Heart right ventricle (tissue), 16 donors: ENCODE measurements around the gene ZNF726. TPM values are rescaled to one million over a fixed set of nuclear protein-coding genes. Genes with fewer than 3 reads are reported as not detected.
"Not testable (repeated sequence)": the region's sequence is repeated elsewhere in the genome, so short reads cannot be mapped to it uniquely, and the experiment has no call there.

Experiments used
- ATAC-seq, 8 donors: fragments of 200-7000 bp; cut with Tn5 transposase; one replicate each; pipeline ENCODE4 v1.9.1; 2020; ENCODE audit warnings: mild to moderate bottlenecking in 8 of 8, moderate library complexity in 8 of 8, moderate number of reproducible peaks in 1 of 8
- DNase-seq, 2 donors: peaks; one replicate each; pipeline ENCODE4 v3.0.0-alpha.2; 2020
- H3K27ac ChIP-seq, 10 donors: fragments of 200-600 bp; sonication (generic) in 2 of 10; one replicate each; pipeline versions ENCODE4 v1.5.0 to v1.8.0; 2020 to 2022; ENCODE audit warnings: mild to moderate bottlenecking in 3 of 10
- H3K27me3 ChIP-seq, 7 donors: fragments of 200-600 bp; one replicate each; pipeline ENCODE4 v1.8.0; 2021 to 2022; ENCODE audit warnings: mild to moderate bottlenecking in 2 of 7
- H3K36me3 ChIP-seq, 9 donors: fragments of 200-600 bp; sonication (generic) in 1 of 9; one replicate each; pipeline versions ENCODE4 v1.5.0 to v1.8.0; 2020 to 2022; ENCODE audit warnings: mild to moderate bottlenecking in 2 of 9
- H3K4me1 ChIP-seq, 9 donors: fragments of 200-600 bp; sonication (generic) in 1 of 9; one replicate each; pipeline versions ENCODE4 v1.5.0 to v1.8.0; 2020 to 2022; ENCODE audit warnings: mild to moderate bottlenecking in 4 of 9
- H3K4me3 ChIP-seq, 10 donors: fragments of 200-600 bp; sonication (generic) in 2 of 10; one replicate each; pipeline versions ENCODE4 v1.5.0 to v1.8.0; 2020 to 2022; ENCODE audit warnings: mild to moderate bottlenecking in 7 of 10, moderate library complexity in 2 of 10
- H3K9me3 ChIP-seq, 11 donors: fragments of 200-600 bp in 10 of 11; sonication (generic) in 2 of 11; one replicate each; pipeline versions ENCODE4 v1.5.0 to v1.8.0; 2013 to 2022; ENCODE audit warnings: mild to moderate bottlenecking in 2 of 11, control low read depth in 1 of 11, moderate library complexity in 1 of 11
- CTCF ChIP-seq, 9 donors: fragments of 200-600 bp; sonication (generic) in 2 of 9; IDR thresholded peaks; one replicate each; pipeline versions ENCODE4 v1.5.0 to v1.8.0; 2021 to 2022; ENCODE audit warnings: antibody characterized with exemption in 9 of 9, mild to moderate bottlenecking in 5 of 9, moderate library complexity in 1 of 9
- WGBS, 2 donors: extraction: QIAGEN DNeasy Blood & Tissue Kit; methylation state at CpG; one replicate each; pipeline ENCODE4 v1.1.7; 2013; ENCODE audit warnings: inconsistent platforms in 1 of 2; 5-methylcytosine and 5-hydroxymethylcytosine counted together
- intact Hi-C, 10 donors: fragments of 100-400 bp; cut with DNase I; formaldehyde crosslinking; loops; one replicate each; pipeline versions ENCODE4 v1.11.1 to v1.14.2; 2022
- polyA plus RNA-seq, 2 donors: library from polyadenylated mRNA; stranded (reverse); fragments of 200-250 nt; gene quantifications; one replicate each; pipeline ENCODE4 v1.2.3, GENCODE V29; 2013
- total RNA-seq, 10 donors: library from RNA; stranded (reverse); fragmentation: NEBNext Ultra II Directional in 3 of 10; extraction: Animal tissue kit (Norgen Biotek cat#: 25700) in 3 of 10; gene quantifications; one replicate each; pipeline versions ENCODE4 v1.2.1 to v1.2.4, GENCODE V29; 2021 to 2023
- donor health status: Arrhythmogenic right ventricular cardiomyopathy.
- donor health status: ischemic (EF 13 %, LVEDD 7.1; RV severe dilation, severe dysfunction).
- donor health status: healthy with polysubstance abuse.
- donor health status: DM: no; HTN: yes; CAD: no.
- donor health status: DM: no; HTN: no; CAD: no.
- donor health status: ischemic (EF 25% LVEDD 6.9; RV normal size, moderate dysfunction).
- donor health status: ischemic (EF 25% LVEDD 5.7; RV mildly dilated, moderate dysfunction).
- donor health status: healthy.
- donor health status: DM: yes; HTN: yes; CAD: no.
- donor health status: Ischemic cardiomyopathy.
- donor health status: ischemic (EF 35%, LVEDD 5.7; RV mildly dilated, moderate dysfunction).
- donor health status: nonischemic (EF 11% LVEDD 7.7; RV severe dilation, severe dysfunction).
- donor health status: DM: yes; HTN: yes; CAD: no.
- donor health status: PGD.
- donor health status: ischemic (EF 29% LVEDD 5.4; RV normal size, mild dysfunction).
- donor health status: nonischemic (EF 23%, LVEDD 6.1; RV moderate dilation, normal function).

ZNF726 gene
- total and polyA plus RNA-seq, 12 donors: 0.15 to 0.85 (median 0.44) TPM

- H3K27me3 ChIP-seq: peaks cover 0 to 56% (median 44%) of the 10 kb centered on the region in 7 donors
- H3K9me3 ChIP-seq: no peaks in the 10 kb centered on the region
- intact Hi-C loops: no loop called here
- no peak for TF ChIP-seq CTCF (IDR thresholded peaks at IDR 0.05)
- DNase-seq: no peak
- H3K4me3 ChIP-seq: no peak overlapping the region
- peaks cover 0 to 9% (median 0%) of the 10 kb centered on the region in 9 donors for H3K4me1 ChIP-seq
- no peak for ATAC-seq
- WGBS, 2 donors: 16 to 17% methylated on average over 16 of the region's 16 CpGs
- no peaks in the 10 kb centered on the region for H3K36me3 ChIP-seq
- no peak overlapping the region for H3K27ac ChIP-seq
These were observed 57.5 kb downstream of the ZNF726 start for GRCh38 chr19:23972161-23972560.

DNA sequence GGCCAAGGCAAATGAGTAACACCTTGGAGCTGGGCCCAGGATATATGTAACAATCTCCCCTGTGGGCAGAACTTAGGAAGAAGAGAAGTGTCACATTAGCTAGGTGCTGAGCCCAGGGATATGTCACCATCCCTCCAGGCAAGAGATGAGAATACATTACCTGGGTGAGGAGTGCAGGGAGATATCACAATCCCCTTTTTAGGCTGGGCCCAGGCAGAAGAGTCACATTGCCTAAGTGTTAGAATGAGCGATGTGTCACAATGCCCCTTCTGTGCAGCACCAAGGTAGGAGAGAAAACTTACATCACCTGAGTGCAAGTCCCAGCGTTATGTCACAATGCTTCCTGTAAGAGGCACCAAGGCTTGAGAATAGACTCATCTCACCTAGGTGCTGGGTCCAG lies 60.3 kb downstream of the ZNF726 start:
- H3K27ac ChIP-seq: no peak overlapping the region
- no peak overlapping the region for H3K4me3 ChIP-seq
- no peaks in the 10 kb centered on the region for H3K36me3 ChIP-seq
- 80 to 91% methylated on average over 2 of the region's 2 CpGs for WGBS, 2 donors
- ATAC-seq: no peak
- DNase-seq: no peak
- peaks cover 0 to 31% (median 30%) of the 10 kb centered on the region in 7 donors for H3K27me3 ChIP-seq
- no peak for TF ChIP-seq CTCF (IDR thresholded peaks at IDR 0.05)
- intact Hi-C loops: no loop called here
- no peaks in the 10 kb centered on the region for H3K9me3 ChIP-seq
- peaks cover 0 to 9% (median 0%) of the 10 kb centered on the region in 9 donors for H3K4me1 ChIP-seq

DNA sequence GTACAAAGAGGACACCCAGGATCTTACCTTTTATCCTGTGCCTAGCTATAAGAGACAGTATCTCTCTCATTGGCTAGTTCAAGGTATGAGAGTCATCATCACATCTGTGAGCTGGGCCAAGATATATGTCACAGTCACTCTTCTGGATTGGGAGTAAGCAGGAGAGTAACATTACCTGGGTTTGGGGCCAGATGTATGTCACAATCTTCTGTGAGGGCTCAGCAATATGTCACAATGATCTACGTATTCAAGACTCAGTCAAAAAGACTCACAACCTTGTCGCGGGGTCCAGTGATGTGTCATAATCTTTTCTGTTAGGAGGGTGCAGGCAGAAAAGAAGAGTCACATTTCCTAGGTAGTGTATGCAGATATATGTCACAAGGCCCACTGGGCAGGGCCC lies 61.9 kb downstream of the ZNF726 start:
- H3K36me3 ChIP-seq, H3K4me1 ChIP-seq, H3K27ac ChIP-seq, ATAC-seq, H3K9me3 ChIP-seq, DNase-seq, intact Hi-C loops, H3K4me3 ChIP-seq: not testable (repeated sequence)
- peaks cover 0 to 14% (median 13%) of the 10 kb centered on the region in 7 donors for H3K27me3 ChIP-seq
- WGBS, 2 donors: 77 to 90% methylated on average over 3 of the region's 3 CpGs

DNA sequence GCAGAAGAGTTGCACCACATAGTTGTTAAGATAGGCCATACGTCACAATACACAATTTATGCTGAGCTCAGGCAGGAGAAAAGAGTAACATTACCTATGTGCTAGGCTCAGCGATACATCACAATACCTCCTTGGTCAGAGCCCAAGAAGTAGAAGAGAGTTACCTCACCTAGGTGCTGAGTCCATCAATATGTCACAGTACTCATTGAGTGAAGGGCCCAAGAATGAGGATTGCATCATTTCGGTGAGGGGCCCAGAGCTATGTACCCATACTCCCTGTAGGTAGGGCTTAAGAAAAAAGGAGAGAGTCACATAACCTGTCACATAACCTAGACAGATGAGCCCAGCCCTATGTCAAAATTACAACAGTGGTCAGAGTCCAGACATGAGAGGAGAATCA lies 62.6 kb downstream of the ZNF726 start:
- H3K4me1 ChIP-seq, intact Hi-C loops, H3K27me3 ChIP-seq, ATAC-seq, H3K9me3 ChIP-seq, H3K36me3 ChIP-seq, H3K4me3 ChIP-seq, H3K27ac ChIP-seq, DNase-seq: not testable (repeated sequence)
- 85 to 92% methylated on average over 3 of the region's 3 CpGs for WGBS, 2 donors

DNA sequence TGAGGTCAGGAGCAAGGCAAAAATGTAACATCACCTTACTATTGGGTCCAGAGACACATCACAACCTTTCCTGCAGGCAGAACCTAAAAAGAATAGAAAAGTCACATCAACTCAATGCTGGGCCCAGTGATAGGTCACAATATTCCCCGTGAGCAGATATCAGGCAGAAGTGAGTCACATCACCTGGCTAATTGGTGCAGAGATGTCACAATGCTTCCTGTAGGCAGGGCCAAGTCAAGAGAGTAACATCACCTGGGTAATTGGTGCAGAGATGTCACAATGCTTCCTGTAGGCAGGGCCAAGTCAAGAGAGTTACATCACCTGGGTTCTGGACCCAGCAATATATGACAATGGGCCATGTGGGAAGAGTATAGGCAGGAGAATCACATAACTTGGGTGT lies 63.4 kb downstream of the ZNF726 start:
- Histone ChIP-seq H3K4me3 (no peak overlapping the region), H3K27ac (no peak overlapping the region), H3K27me3 (no peaks in the 10 kb centered on the region), H3K9me3 (no peaks in the 10 kb centered on the region), H3K4me1 (no peaks in the 10 kb centered on the region), H3K36me3 (no peaks in the 10 kb centered on the region)
- DNase-seq (no peak), ATAC-seq (no peak)
- WGBS, 2 donors: 64 to 67% methylated on average over 1 of the region's 1 CpG
- intact Hi-C loops: no loop called here
- no peak for TF ChIP-seq CTCF (IDR thresholded peaks at IDR 0.05)
